OCI-LY1 (cell line): Measurements from ENCODE around the gene WWC2.

ENCODE experiments used
- CTCF ChIP-seq: fragments of 200-600 bp; sonication (generic), shearing (Covaris generic); IDR thresholded peaks from 2 replicates; pipeline ENCODE4 v1.5.1; 2017; ENCODE audit warnings: mild to moderate bottlenecking, antibody characterized with exemption, low read length, moderate library complexity, mixed read lengths
- EZH2 ChIP-seq: fragments of 200-600 bp; sonication (generic), shearing (Covaris generic); IDR thresholded peaks from 2 replicates; pipeline ENCODE4 v1.8.0; 2017; ENCODE audit warnings: borderline replicate concordance, mixed run types, mild to moderate bottlenecking, antibody characterized with exemption, low read length, moderate library complexity, mixed read lengths

- TF ChIP-seq CTCF (no peak), EZH2 (no peak)
Observed at GRCh38 chr4:183147983-183148382, 48.9 kb downstream of the WWC2 start.
